GM12801 (cell line): ENCODE data around the gene GAS7.

ENCODE experiments used
- CTCF ChIP-seq: IDR thresholded peaks from one replicate; pipeline ENCODE4 v1.5.1; 2011; ENCODE audit warnings: control low read depth; ENCODE audit not compliant: insufficient read length; ENCODE audit errors: extremely low read depth

The GAS7 gene

GRCh38 chr17:9934331-9934730 is 264.1 kb downstream of the GAS7 start:
- no peak for TF ChIP-seq CTCF

- no peak for TF ChIP-seq CTCF
Observed at GRCh38 chr17:9932491-9932890, 265.9 kb downstream of the GAS7 start.

GRCh38 chr17:9931144-9931741 is 267.2 kb downstream of the GAS7 start:
- no peak for TF ChIP-seq CTCF

GRCh38 chr17:9929871-9930270 is 268.5 kb downstream of the GAS7 start:
- no peak for TF ChIP-seq CTCF

GRCh38 chr17:9928601-9929333 is 269.6 kb downstream of the GAS7 start:
- no peak for TF ChIP-seq CTCF

GRCh38 chr17:9926150-9926804 is 272.1 kb downstream of the GAS7 start:
- no peak for TF ChIP-seq CTCF

- no peak for TF ChIP-seq CTCF
Observed at GRCh38 chr17:9925457-9925856, 272.9 kb downstream of the GAS7 start.
